Measurements from ENCODE around the gene CCNY.
"Not testable (repeated sequence)": the region's sequence is repeated elsewhere in the genome, so short reads cannot be mapped to it uniquely, and the experiment has no call there.

The CCNY gene

DNA sequence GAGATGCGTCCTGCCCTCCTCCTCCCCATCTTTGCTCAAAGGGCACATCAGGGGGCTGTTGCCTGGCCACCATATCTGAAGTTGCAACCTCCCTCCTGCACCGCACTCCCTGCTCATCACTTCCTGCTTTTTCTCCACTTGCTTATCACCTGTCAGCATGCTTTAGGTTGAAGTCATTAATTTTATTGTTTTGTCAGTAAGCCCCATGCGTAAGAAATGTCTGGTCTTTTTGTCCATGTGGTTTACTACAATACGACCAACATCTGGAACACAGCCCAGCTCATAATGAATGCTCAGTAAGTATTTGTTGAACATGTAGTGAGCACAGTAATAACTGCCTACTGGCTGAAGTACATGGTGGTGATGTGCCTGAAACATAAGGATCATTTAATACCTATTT, 197.3 kb downstream of the CCNY start:
- Histone ChIP-seq H2BK120ac (ENCODE audit: low read depth, low read length) (no peak overlapping the region), H4K8ac (ENCODE audit: low read length) (no peak overlapping the region), H2AK5ac (ENCODE audit: low read length, severe bottlenecking) (no peak overlapping the region), H3K4me3 (ENCODE audit: insufficient read depth in 1 of 2, low read depth in 1 of 2, low read length in 2 of 2) (no peak overlapping the region), H3K36me3 (ENCODE audit: control insufficient read depth in 1 of 2, insufficient read depth in 2 of 2, low read depth in 1 of 2, low read length in 2 of 2) (peaks cover 42 to 80% of the 10 kb centered on the region in 2 experiments), H3K18ac (ENCODE audit: low read depth in 1 of 2, low read length in 2 of 2) (no peak overlapping the region), H3K27ac (ENCODE audit: low read length, poor library complexity, severe bottlenecking) (no peak overlapping the region), H2BK15ac (ENCODE audit: low read depth, poor library complexity, severe bottlenecking) (no peak overlapping the region), H3K23ac (ENCODE audit: low read length in 2 of 2) (no peak overlapping the region), H3K9me3 (ENCODE audit: control insufficient read depth, low read length) (peaks cover 3% of the 10 kb centered on the region), H3K14ac (ENCODE audit: low read length in 2 of 2) (no peak overlapping the region), H3K4me2 (ENCODE audit: low read length, poor library complexity, severe bottlenecking) (no peak overlapping the region), H3K79me1 (replicated peaks; ENCODE audit: low read length, poor library complexity, severe bottlenecking) (peaks cover 29% of the 10 kb centered on the region), H3K9ac (ENCODE audit: low read length) (no peak overlapping the region), H4K91ac (ENCODE audit: low read length) (no peak overlapping the region), H3K27me3 (ENCODE audit: control insufficient read depth in 1 of 2, insufficient read depth in 1 of 2, low read length in 2 of 2) (no peaks in the 10 kb centered on the region), H2BK12ac (ENCODE audit: low read length in 2 of 2) (no peak overlapping the region), H3K4me1 (ENCODE audit: control insufficient read depth, insufficient read depth, low read depth, low read length) (no peaks in the 10 kb centered on the region), H3K4ac (ENCODE audit: low read depth in 1 of 2, low read length in 2 of 2) (no peak overlapping the region), H2AFZ (ENCODE audit: low read depth, low read length) (no peak overlapping the region), H2BK5ac (ENCODE audit: low read depth, low read length, poor library complexity, severe bottlenecking) (no peak overlapping the region)
- no peak for DNase-seq
- WGBS, result 98% methylated on average over 4 of the region's 4 CpGs

DNA sequence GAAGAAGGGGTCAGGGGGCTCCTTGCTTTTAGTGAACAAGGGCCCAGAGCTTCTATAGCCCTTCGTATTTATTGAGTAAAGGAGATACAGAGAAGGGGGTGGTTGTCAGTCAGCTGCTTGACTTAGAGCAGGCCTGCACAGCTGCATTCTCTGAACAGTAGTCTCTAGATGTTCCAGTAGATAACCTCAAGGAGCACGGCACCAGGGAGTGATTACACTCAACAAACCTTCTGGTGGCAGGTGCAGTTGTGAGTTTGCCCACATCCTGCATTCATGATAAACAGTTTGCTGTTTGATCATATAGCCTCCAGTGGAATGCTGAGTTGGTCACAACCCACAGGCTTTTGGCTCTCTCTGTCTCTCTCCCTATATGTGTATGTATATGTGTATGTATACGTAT, 198.8 kb downstream of the CCNY start:
- Histone ChIP-seq H3K27ac (ENCODE audit: low read length, poor library complexity, severe bottlenecking) (no peak overlapping the region), H3K79me1 (replicated peaks; ENCODE audit: low read length, poor library complexity, severe bottlenecking) (peaks cover 24% of the 10 kb centered on the region), H3K23ac (ENCODE audit: low read length in 2 of 2) (no peak overlapping the region), H3K4me3 (ENCODE audit: insufficient read depth in 1 of 2, low read depth in 1 of 2, low read length in 2 of 2) (no peak overlapping the region), H4K91ac (ENCODE audit: low read length) (no peak overlapping the region), H2BK5ac (ENCODE audit: low read depth, low read length, poor library complexity, severe bottlenecking) (no peak overlapping the region), H2AFZ (ENCODE audit: low read depth, low read length) (no peak overlapping the region), H3K9ac (ENCODE audit: low read length) (no peak overlapping the region), H3K4me1 (ENCODE audit: control insufficient read depth, insufficient read depth, low read depth, low read length) (no peaks in the 10 kb centered on the region), H3K27me3 (ENCODE audit: control insufficient read depth in 1 of 2, insufficient read depth in 1 of 2, low read length in 2 of 2) (no peaks in the 10 kb centered on the region), H2BK120ac (ENCODE audit: low read depth, low read length) (no peak overlapping the region), H2BK15ac (ENCODE audit: low read depth, poor library complexity, severe bottlenecking) (no peak overlapping the region), H2AK5ac (ENCODE audit: low read length, severe bottlenecking) (no peak overlapping the region), H2BK12ac (ENCODE audit: low read length in 2 of 2) (no peak overlapping the region), H3K36me3 (ENCODE audit: control insufficient read depth in 1 of 2, insufficient read depth in 2 of 2, low read depth in 1 of 2, low read length in 2 of 2) (peaks cover 39 to 76% of the 10 kb centered on the region in 2 experiments), H3K4me2 (ENCODE audit: low read length, poor library complexity, severe bottlenecking) (no peak overlapping the region), H3K18ac (ENCODE audit: low read depth in 1 of 2, low read length in 2 of 2) (no peak overlapping the region), H3K4ac (ENCODE audit: low read depth in 1 of 2, low read length in 2 of 2) (no peak overlapping the region), H3K14ac (ENCODE audit: low read length in 2 of 2) (no peak overlapping the region), H4K8ac (ENCODE audit: low read length) (no peak overlapping the region), H3K9me3 (ENCODE audit: control insufficient read depth, low read length) (peaks cover 3% of the 10 kb centered on the region)
- DNase-seq, result no peak
- 99% methylated on average over 3 of the region's 3 CpGs for WGBS

DNA sequence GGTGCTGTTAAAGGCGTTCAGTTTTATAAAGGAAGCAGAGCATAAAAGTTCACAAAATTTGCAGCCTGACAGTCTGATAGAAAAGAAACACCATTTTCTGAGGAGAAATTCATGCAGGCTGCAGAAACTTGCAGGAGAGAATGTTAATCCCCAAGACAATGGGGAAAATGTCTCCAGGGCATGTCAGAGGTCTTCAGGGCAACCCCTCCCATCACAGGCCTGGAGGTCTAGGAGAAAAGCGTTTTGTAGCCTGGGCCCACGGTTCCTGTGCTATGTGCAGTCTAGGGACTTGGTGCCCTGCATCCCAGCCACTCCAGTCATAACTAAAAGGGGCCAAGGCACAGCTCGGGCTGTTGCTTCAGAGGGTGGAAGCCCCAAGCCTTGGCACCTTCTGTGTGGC, 200.5 kb downstream of the CCNY start:
- H4K91ac ChIP-seq (ENCODE audit: low read length), result no peak overlapping the region
- H3K27ac ChIP-seq (ENCODE audit: low read length, poor library complexity, severe bottlenecking), result no peak overlapping the region
- peaks cover 27% of the 10 kb centered on the region for H3K79me1 ChIP-seq (replicated peaks; ENCODE audit: low read length, poor library complexity, severe bottlenecking)
- H3K36me3 ChIP-seq (ENCODE audit: control insufficient read depth in 1 of 2, insufficient read depth in 2 of 2, low read depth in 1 of 2, low read length in 2 of 2), result peaks cover 34 to 62% of the 10 kb centered on the region in 2 experiments
- no peak overlapping the region for H3K14ac ChIP-seq (ENCODE audit: low read length in 2 of 2)
- H4K8ac ChIP-seq (ENCODE audit: low read length), result no peak overlapping the region
- H3K4me2 ChIP-seq (ENCODE audit: low read length, poor library complexity, severe bottlenecking), result no peak overlapping the region
- H3K4me1 ChIP-seq (ENCODE audit: control insufficient read depth, insufficient read depth, low read depth, low read length), result no peaks in the 10 kb centered on the region
- no peak overlapping the region for H3K4me3 ChIP-seq (ENCODE audit: insufficient read depth in 1 of 2, low read depth in 1 of 2, low read length in 2 of 2)
- H3K27me3 ChIP-seq (ENCODE audit: control insufficient read depth in 1 of 2, insufficient read depth in 1 of 2, low read length in 2 of 2), result no peaks in the 10 kb centered on the region
- H2AK5ac ChIP-seq (ENCODE audit: low read length, severe bottlenecking), result no peak overlapping the region
- H2BK15ac ChIP-seq (ENCODE audit: low read depth, poor library complexity, severe bottlenecking), result no peak overlapping the region
- 100% methylated on average over 4 of the region's 4 CpGs for WGBS
- H2AFZ ChIP-seq (ENCODE audit: low read depth, low read length), result no peak overlapping the region
- H3K9me3 ChIP-seq (ENCODE audit: control insufficient read depth, low read length), result peaks cover 3% of the 10 kb centered on the region
- no peak overlapping the region for H3K18ac ChIP-seq (ENCODE audit: low read depth in 1 of 2, low read length in 2 of 2)
- no peak overlapping the region for H2BK120ac ChIP-seq (ENCODE audit: low read depth, low read length)
- no peak overlapping the region for H2BK5ac ChIP-seq (ENCODE audit: low read depth, low read length, poor library complexity, severe bottlenecking)
- no peak for DNase-seq
- H3K4ac ChIP-seq (ENCODE audit: low read depth in 1 of 2, low read length in 2 of 2), result no peak overlapping the region
- H3K9ac ChIP-seq (ENCODE audit: low read length), result no peak overlapping the region
- no peak overlapping the region for H2BK12ac ChIP-seq (ENCODE audit: low read length in 2 of 2)
- H3K23ac ChIP-seq (ENCODE audit: low read length in 2 of 2), result no peak overlapping the region

GRCh38 chr10:35537925-35538324, 201.6 kb downstream of the CCNY start:
- WGBS, result 100% methylated on average over 3 of the region's 3 CpGs
- not testable (repeated sequence) for H3K27me3 ChIP-seq (ENCODE audit: control insufficient read depth in 1 of 2, insufficient read depth in 1 of 2, low read length in 2 of 2); H3K9ac ChIP-seq (ENCODE audit: low read length)

More at GRCh38 chr10:35537925-35538324, 201.6 kb downstream of the CCNY start:
- H3K4me3 ChIP-seq (ENCODE audit: insufficient read depth in 1 of 2, low read depth in 1 of 2, low read length in 2 of 2); H3K23ac ChIP-seq (ENCODE audit: low read length in 2 of 2); H3K4me1 ChIP-seq (ENCODE audit: control insufficient read depth, insufficient read depth, low read depth, low read length); H2BK5ac ChIP-seq (ENCODE audit: low read depth, low read length, poor library complexity, severe bottlenecking); H2AK5ac ChIP-seq (ENCODE audit: low read length, severe bottlenecking); H4K8ac ChIP-seq (ENCODE audit: low read length); H3K9me3 ChIP-seq (ENCODE audit: control insufficient read depth, low read length); H2BK15ac ChIP-seq (ENCODE audit: low read depth, poor library complexity, severe bottlenecking); H4K91ac ChIP-seq (ENCODE audit: low read length); H3K4me2 ChIP-seq (ENCODE audit: low read length, poor library complexity, severe bottlenecking); H3K4ac ChIP-seq (ENCODE audit: low read depth in 1 of 2, low read length in 2 of 2); H2AFZ ChIP-seq (ENCODE audit: low read depth, low read length); H2BK12ac ChIP-seq (ENCODE audit: low read length in 2 of 2); DNase-seq; H2BK120ac ChIP-seq (ENCODE audit: low read depth, low read length); H3K18ac ChIP-seq (ENCODE audit: low read depth in 1 of 2, low read length in 2 of 2); H3K14ac ChIP-seq (ENCODE audit: low read length in 2 of 2); H3K27ac ChIP-seq (ENCODE audit: low read length, poor library complexity, severe bottlenecking): not testable (repeated sequence)
- Histone ChIP-seq H3K36me3 (ENCODE audit: control insufficient read depth in 1 of 2, insufficient read depth in 2 of 2, low read depth in 1 of 2, low read length in 2 of 2) (peaks cover 27 to 61% of the 10 kb centered on the region in 2 experiments), H3K79me1 (replicated peaks; ENCODE audit: low read length, poor library complexity, severe bottlenecking) (peaks cover 26% of the 10 kb centered on the region)
